HG02678 (cell line): ENCODE data around the gene AGL.
"Not testable (repeated sequence)": the region's sequence is repeated elsewhere in the genome, so short reads cannot be mapped to it uniquely, and the experiment has no call there.

ENCODE experiments used
- ATAC-seq: cut with Tn5 transposase; IDR thresholded peaks from one replicate; pipeline ENCODE4 v1.9.1; 2021; ENCODE audit warnings: mild to moderate bottlenecking, moderate library complexity; ENCODE audit not compliant: unreplicated experiment

The AGL gene

DNA sequence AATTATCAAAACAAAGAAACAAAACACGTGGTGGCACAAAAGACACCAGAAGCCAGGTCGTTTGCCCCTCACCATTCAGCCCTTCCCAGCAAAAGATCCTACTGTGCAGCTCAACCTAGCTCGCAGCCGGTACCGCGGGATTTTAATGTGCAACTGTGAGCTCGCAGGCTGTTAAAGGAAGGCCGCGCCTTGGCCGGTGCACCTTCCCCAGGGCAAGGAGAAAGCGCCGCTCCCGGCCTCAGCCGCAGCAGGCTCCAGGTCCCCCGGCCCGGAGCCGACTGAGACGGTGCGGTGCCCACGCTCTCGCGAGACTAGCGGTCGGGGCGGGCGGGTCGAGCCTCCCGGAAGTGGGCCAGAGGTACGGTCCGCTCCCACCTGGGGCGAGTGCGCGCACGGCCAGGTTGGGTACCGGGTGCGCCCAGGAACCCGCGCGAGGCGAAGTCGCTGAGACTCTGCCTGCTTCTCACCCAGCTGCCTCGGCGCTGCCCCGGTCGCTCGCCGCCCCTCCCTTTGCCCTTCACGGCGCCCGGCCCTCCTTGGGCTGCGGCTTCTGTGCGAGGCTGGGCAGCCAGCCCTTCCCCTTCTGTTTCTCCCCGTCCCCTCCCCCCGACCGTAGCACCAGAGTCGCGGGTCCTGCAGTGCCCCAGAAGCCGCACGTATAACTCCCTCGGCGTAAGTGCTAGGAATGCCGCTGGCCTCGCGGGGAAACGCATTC, at the start of gene AGL:
AGL (plus strand) TSS at position 618 of the 715 bp plus-strand sequence. CDS start 682 bp downstream, outside the sequence.
- ATAC-seq, result peak; percentile 99

DNA sequence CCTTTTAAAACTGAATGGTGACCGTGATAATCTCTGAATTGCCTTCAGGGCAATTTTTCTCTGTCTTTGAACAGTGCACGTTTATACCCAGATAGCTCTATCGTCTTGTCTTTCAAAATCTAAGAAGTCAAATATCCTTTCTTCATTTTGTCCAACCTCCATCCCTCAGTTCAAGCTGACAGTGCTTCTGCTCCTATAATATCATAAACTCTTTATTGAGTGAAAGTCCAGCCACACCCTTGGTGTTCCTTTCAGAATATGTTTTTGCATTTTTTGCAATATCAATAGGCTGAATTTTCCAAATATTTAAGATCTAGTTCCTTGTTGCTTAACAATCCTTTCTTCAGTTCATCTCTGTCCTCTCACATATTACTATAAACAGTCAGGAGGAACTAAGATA, 48.6 kb upstream of the AGL start:
- no peak for ATAC-seq

DNA sequence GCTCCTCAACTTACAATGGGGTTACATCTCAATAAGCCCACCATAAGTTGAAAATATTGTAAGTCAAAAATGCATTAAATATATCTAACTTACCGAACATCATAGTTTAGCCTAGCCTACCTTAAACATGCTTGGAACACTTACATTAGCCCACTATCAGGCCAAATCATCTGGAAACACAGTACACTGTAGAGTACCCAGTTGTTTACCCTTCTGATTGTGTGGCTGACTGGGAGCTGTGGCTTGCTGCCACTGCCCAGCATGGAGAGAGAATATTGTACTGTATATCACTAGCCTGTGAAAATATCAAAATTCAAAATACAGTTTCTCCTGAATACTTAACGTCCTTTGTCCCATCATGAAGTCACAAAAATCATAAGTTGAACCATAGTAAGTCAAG, 43.3 kb upstream of the AGL start:
- no peak for ATAC-seq

DNA sequence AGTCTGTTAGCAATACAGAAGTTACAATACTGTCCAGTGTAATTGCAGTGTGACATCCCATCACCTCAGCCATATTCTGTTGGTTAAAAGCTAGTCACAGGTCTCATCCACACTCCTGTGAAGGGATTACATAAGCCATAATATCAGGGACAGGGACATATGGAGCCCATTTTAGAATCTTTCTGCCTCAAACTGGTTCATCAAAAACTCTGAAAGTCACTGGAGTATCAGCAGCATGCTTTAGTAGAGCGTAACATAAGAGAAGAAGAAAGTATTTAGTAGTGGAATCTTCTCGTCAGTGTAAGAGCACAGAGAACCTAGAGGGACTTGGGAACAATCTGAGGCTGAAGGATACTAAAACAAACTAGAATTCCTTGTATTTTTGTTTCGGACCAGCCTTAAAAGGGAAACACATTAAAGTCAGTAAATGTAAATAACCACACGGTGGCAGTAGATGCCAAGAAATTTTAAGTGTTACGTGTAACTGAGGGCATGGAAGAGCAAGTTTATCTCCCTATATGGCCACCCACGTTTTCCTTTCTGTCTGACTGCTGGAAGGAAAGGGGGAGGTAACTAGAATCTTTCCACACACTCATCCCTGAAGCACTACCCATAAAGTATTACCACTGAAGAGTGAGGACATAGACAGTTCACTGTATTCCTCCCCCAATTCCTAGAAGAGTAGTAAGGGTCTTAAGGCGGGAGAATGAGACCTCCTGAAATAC, 41.6 kb upstream of the AGL start:
- peak; percentile 95 for ATAC-seq

DNA sequence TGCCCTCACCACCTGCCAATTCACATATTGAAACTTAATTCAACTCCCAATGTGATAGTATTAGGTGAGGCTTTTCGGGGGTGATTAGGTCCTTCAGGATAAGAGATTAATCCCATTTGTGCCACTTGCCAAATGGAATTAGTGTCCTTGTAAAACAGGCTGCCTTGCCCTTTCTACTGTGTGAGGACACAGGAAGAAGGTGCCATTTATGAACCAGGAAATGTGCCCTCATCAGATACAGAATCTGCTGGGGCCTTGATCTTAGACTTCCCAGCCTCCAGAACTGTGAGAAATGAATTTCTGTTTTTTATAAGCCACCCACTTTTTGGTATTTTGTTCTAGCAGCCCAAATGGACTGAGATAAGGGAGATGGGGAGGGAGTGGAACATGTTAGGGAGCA, 39.1 kb upstream of the AGL start:
- ATAC-seq, result no peak

DNA sequence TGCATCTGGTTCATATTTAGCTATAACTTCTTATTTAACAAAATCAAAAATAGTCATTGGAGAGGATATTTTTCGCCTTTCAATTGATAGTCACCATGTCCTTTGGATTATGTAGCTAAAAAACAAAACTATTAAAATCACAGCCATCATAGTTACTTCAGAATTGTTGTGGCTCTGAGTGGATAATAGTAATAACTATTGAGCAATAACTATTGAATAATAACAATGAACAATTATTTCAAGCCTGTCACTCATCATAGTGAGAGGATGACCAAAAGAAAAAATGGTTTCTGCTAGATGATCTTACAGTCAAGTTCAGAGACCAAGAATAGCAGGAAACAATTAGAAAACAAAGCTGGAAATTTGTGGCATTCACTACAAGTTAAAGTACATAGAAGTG, 38.4 kb upstream of the AGL start:
- no peak for ATAC-seq

- ATAC-seq, result no peak
Observed at GRCh38 chr1:99814373-99814900, 35.7 kb upstream of the AGL start.

DNA sequence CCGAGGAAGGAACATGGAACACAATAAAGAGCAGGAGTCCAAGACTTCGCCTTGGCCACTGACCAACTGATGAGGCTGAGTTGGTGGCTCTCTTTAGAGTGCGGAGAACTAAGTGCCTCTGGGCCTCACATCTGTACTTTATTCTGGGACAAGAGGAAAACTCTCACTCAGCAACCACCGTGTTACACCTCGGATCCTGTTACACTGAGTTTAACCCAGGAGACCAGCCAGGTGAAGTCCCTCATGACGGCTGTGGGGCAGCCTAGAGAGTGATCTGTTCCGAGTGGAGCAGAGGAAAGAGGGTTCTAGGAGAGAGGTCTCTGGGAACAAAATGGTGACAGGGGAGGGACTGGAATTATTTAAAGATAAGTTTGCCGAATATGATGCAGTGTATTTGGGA, 33.5 kb upstream of the AGL start:
- no peak for ATAC-seq

DNA sequence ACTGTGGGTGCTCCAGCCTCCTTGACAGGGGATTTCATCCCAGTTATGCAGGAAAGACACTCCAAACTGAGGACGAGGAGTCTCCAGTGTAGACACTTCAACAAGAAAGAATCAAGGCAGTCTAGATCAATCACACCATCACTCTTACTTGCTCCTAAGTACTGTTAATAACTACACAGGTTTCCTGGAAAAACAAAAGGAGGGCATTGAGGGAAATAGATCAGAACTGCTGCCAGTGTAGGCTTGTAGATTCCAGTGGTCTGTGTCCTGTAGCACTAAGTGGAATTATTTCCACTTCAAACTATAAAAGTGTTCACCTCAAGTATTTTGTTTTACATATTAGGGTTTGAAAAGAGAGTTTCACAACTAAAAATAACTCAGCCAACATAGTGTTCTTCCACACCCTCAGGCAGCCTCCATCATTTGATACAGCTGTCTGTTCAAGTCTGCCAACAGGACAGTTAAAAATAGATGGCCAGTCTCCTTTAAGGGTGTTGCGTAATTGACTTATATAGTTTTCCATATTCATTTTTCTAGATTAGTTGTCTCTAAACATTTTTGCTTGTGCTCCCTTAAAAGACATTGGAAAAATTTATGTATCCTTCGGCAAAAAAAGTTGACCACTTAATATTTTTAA, 32.0 kb upstream of the AGL start:
- ATAC-seq, result no peak

DNA sequence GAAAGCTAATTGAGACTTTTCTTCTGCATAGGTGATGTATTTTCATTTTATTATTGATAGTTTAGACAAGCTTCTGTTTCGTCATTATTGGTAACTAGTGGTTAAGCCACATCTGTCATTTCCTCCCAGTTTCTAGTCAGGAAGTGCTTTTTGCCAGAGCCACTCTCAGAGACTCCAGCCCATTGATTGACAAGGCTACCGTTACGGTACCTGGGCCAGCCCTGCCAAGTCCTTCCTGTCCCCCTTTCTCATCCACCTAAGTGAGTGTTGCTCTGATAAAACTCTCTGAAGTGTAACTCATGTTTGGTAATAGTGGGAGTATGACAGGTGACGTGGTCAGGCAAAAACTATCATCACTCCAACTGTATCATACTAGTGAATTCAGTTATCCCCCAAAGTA, 29.6 kb upstream of the AGL start:
- peak; percentile 91 for ATAC-seq

GRCh38 chr1:99825098-99825497, 25.1 kb upstream of the AGL start:
- ATAC-seq, result no peak

- no peak for ATAC-seq
Observed at GRCh38 chr1:99825702-99826101, 24.5 kb upstream of the AGL start.

DNA sequence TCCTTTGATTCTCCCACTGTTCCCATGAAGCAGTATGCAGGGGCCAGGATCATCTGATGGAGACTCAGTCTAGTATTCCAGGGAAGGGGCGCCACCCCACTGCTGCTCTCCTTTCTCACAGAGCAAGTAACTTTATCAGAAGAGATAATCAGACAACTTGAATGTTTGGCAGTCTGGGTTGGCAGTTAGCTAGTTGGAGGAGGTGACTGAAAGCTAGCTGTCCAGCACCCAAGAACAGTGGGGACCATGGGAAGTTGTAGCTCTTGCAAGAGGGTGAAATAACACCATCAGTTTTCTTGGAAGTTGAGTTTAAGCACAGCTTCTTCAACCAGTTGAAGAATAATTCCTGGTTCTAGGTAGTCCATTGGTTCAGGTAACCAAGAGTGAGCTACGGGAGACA, 22.2 kb upstream of the AGL start:
- ATAC-seq, result no peak

DNA sequence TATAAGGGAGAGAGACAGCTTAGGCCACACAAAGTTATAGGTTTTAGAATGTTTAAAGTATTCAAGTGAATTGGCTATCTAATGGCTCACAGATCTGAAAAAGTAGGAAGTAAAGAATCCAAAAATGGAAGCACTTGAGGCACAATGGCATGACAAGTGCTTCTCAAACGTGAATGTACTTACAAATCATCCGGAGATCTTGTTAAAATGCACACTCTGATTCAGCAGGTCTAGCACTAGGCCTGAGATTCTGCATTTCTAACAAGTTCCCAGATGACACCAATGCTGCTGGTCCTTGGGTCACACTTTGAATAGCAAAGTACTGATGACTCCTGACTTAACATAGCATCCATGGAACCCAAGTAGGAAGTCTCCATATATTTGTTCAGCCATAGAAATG, 20.9 kb upstream of the AGL start:
- ATAC-seq, result no peak

- not testable (repeated sequence) for ATAC-seq
Observed at GRCh38 chr1:99833911-99834310, 16.2 kb upstream of the AGL start.

- ATAC-seq, result not testable (repeated sequence)
Observed at GRCh38 chr1:99836171-99837103, 13.7 kb upstream of the AGL start.

GRCh38 chr1:99840353-99840752, 9.8 kb upstream of the AGL start:
- ATAC-seq, result not testable (repeated sequence)

DNA sequence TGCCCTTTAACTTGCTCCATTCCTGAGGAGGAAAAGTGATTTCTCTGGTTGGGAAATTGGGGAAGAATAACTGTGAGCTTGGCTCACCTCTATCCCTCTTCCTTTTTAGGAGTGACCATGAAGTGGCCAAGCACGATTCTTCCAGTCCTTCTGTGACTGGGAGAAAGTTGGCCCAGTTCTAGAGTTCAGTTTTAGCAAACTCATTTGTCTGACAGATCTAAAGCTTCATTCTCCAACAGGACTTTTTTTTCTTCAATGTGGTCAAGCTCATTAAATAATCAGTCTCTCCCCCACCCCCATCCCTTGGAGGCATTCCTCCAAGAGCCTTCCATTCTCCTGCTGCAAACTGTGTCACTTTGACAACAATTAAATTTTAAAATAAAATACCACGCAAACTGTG, 6.4 kb upstream of the AGL start:
- no peak for ATAC-seq

DNA sequence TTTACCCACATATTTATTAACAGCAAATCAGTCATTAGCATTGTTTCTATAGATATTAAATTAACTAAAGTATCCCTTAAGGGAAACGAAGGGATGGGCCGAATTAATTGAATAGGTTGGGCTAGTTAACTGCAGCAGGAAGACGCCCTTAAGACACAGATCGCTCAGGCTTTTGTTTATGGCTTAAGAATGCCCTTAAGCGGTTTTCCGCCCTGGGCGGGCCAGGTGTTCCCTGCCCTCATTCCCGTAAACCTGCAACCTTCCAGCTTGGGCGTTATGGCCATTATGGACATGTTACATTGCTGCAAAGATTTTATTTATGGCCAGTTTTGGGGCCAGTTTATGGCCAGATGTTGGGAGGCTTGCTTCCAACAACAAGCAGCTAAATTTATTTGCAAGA, 5.0 kb upstream of the AGL start:
- ATAC-seq, result not testable (repeated sequence)

DNA sequence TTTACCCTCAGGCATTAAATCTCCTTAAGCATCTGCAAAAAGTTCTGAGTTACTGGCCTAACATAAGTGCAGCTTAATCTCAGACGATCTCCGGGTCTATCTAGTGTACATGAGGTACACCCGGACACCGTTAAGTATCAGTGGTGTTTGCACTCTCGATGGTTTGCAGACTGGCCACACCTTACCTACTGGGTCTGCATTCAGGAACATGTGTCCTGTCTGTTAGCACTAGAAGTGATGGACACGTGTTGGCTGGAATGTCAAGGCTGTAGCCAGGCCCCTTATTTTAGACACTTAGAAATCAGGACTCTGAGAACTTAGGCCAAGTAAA, 783 bp upstream of the AGL start:
- ATAC-seq, result no peak
